CMK (cell line): ENCODE data around the gene ABCB8.
"Not testable (repeated sequence)": the region's sequence is repeated elsewhere in the genome, so short reads cannot be mapped to it uniquely, and the experiment has no call there.

Experiments
- DNase-seq: peaks from one replicate; pipeline ENCODE4 v3.0.0-alpha.2; 2010; ENCODE audit warnings: low read depth

Gene ABCB8

GRCh38 chr7:150998341-150998740 is 29.9 kb upstream of the ABCB8 start:
- DNase-seq = no peak

GRCh38 chr7:150999001-150999400 is 29.2 kb upstream of the ABCB8 start:
- DNase-seq = no peak

- no peak for DNase-seq
Observed at GRCh38 chr7:150999497-151000230, 28.6 kb upstream of the ABCB8 start.

- DNase-seq = no peak
Observed at GRCh38 chr7:151000897-151001495, 27.3 kb upstream of the ABCB8 start.

GRCh38 chr7:151001546-151001945 is 26.7 kb upstream of the ABCB8 start:
- DNase-seq = no peak

- no peak for DNase-seq
Observed at GRCh38 chr7:151003572-151003971, 24.7 kb upstream of the ABCB8 start.

- no peak for DNase-seq
Observed at GRCh38 chr7:151005566-151005965, 22.7 kb upstream of the ABCB8 start.

GRCh38 chr7:151006590-151007300 is 21.5 kb upstream of the ABCB8 start:
- no peak for DNase-seq

- DNase-seq = no peak
Observed at GRCh38 chr7:151007469-151007898, 20.8 kb upstream of the ABCB8 start.

- DNase-seq = no peak
Observed at GRCh38 chr7:151008143-151008510, 20.1 kb upstream of the ABCB8 start.

- DNase-seq = no peak
Observed at GRCh38 chr7:151008511-151009323, 19.5 kb upstream of the ABCB8 start.

- no peak for DNase-seq
Observed at GRCh38 chr7:151009327-151010036, 18.8 kb upstream of the ABCB8 start.

- DNase-seq = no peak
Observed at GRCh38 chr7:151010037-151010306, 18.3 kb upstream of the ABCB8 start.

GRCh38 chr7:151010307-151011096 is 17.7 kb upstream of the ABCB8 start:
- DNase-seq = no peak

- DNase-seq = no peak
Observed at GRCh38 chr7:151011097-151011409, 17.2 kb upstream of the ABCB8 start.

- DNase-seq = not testable (repeated sequence)
Observed at GRCh38 chr7:151011616-151012015, 16.6 kb upstream of the ABCB8 start.

- DNase-seq = no peak
Observed at GRCh38 chr7:151012031-151012692, 16.1 kb upstream of the ABCB8 start.

- no peak for DNase-seq
Observed at GRCh38 chr7:151012911-151013347, 15.3 kb upstream of the ABCB8 start.

- no peak for DNase-seq
Observed at GRCh38 chr7:151013356-151013732, 14.9 kb upstream of the ABCB8 start.

- DNase-seq = no peak
Observed at GRCh38 chr7:151013733-151014497, 14.3 kb upstream of the ABCB8 start.
